ENCODE data around the gene ARPC5.
"Not testable (repeated sequence)": the region's sequence is repeated elsewhere in the genome, so short reads cannot be mapped to it uniquely, and the experiment has no call there.

The ARPC5 gene

DNA sequence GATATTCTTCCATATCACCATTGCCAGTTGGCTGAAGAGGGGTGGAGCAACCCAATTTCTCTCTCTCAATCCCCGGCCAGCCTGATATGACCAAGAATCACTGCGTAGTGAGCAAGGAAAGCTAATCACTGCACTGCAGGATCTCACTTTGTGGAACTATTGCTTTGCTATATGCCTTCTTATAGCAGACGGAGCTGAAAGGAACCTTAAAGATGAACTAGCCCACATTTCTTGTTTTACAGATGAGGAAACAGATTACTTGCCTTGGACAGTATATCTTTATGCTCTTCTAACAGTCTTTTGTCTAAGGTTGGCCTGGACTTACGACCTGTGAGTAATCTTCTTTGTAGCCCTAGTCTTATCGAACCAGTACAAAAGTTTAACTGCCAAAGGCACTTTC, 9.9 kb upstream of the ARPC5 start:
- DNase-seq: no peak

DNA sequence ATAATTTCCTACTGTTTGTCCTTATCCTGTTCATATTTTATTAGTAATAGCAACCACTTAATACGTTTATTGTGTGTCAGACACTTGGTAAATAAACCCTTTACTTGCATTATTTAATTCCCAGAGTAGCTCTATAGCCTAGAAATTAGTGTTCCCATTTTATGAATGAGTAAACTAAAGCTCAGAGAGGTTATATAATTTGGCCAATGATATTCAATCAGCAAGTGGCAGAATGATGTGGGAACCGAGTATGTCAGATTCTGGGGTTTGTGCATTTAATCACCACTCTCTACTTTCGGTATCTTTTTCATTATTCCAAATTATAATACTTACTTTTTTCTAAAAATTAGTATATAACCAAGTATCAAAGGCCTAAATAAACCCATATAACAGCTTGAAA, 6.6 kb upstream of the ARPC5 start:
- DNase-seq: no peak

DNA sequence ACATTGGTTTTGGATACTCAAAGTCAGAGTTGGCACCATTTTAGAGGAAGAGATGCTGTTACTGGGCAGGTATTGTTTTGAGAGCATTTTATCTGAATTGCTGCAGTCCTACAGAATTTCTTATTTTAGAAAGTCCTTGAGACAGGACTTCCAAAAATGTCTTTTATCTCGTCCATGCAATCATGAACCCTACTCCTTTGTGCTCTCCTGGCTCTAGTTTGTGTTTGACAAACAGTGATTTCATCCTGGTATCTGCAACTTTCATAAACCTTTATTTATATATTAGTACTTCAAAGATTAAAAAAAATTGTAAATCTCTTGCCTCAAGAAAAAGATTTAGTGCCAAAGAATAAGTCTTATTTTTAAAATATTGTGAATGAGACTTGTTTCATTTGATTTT, 4.6 kb upstream of the ARPC5 start:
- no peak for DNase-seq

DNA sequence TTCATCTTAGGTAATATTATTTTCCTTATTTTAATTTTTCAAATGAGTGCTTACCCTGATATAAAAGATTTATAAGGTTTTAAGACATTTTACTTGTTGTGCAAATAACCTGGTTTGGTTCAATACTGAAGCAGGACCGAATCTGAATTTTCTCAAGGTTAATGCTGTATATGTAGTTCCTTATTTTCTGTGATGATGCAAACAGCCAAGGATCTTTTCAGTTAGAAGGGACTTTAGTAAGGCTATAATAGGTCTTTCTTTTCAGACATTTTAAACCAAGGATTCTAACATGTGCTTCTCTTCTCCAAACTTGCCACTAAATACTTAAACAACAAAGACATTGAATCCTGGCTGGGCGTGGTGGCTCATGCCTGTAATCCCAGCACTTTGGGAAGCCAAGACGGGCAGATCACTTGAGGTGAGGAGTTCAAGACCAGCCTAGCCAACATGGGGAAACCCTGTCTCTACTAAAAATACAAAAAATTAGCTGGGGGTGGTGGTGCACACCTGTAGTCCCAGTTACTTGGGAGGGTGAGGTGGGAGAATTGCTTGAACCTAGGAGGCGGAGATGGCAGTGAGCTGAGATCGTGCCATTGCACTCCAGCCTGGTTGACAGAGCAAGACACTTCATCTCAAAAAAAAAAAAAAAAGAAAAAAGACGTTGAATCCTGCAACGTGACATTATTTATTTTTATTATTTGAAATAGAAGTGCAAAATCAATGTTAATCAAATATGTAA, 3.2 kb upstream of the ARPC5 start:
- no peak for DNase-seq

DNA sequence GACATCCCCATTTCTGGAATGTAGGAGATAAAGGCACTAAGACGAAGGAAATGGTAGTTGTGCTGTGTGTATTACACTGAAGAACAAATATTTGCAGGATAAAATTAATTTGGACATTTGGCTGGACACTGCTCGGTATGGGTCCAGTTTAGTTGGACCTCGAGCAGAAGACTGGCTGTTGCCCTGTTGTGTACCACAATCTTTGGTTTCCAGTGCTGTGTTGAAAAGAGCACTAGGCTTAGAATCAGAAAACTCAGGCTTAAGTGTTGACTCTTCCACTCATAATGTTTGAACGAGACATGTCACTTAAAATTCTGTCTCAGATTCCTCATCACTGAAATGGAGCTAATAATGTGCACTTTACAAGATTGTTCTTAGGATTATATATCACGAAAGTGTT, 1.2 kb upstream of the ARPC5 start:
- DNase-seq: no peak

DNA sequence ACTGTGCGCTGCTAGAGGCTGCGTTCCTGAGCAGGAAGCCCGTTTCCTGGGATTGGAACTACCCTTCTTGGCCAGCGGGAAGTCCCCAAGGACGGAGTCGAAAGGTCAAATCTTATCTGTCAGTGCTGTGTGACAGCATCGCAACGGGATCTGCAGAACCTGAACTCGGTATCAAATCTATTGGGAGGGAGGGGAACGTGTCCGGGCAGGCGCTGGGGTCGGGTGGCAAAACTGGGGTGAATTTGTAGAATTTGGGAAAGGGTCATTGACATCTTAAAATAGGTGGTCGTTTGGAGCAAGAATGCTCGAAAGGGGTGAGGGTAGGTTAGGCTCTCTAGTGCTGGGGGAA, 725 bp upstream of the ARPC5 start:
- no peak for DNase-seq

DNA sequence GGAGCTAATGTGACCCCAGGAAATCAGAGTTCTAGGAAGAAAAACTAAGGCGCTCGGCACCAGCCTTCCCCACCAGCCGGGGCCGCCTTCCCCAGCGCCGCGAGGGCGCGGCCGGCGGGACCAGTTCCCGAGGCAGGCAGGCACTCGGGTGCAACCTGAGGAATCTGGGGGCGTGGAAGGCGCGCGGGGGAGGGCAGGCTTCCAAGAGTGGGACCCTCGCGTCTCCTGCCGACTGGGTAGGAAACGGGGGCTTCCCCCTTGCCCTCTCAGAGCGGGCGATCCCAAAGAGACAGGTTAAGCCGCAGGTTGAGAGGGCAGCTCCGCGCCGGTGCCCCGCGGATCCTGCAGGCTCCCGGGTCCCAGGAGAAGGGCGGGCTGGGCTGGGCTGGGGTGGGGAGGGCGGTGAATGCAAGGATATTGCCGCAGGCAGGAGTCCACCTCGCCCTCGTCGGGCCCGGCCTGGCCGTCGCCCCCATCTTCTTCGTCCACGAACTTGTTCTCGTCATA, 431 bp downstream of the ARPC5 start:
- DNase-seq: no peak

DNA sequence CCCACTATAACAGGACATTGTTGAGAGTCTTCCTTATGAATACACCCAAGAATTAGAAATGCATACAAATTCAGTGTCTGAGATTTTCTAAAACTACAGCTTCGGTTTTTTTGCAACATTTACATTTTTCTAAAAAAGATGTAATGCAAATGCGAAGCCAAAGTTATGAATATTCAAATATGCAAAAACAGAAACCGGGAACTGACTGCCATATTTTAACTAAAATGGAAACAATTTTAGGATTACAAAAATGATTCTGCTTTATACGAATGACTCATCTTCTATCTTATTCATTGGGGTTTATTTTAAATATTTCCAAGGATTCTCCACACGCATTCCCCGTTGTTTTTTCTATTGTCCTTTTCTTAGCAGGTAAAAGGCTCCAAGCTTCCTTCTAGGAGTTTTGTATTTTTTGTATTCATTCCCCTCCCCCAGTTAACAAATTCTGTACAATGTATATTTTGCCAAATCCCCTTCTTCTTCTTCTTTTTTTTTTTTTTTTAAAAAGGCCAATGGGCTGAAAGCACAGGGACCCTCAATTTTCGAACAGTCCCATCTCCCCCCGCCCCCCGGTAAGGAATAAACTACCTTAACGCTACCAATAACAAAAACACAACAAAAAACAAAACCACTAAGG, 1.0 kb downstream of the ARPC5 start:
- no peak for DNase-seq

DNA sequence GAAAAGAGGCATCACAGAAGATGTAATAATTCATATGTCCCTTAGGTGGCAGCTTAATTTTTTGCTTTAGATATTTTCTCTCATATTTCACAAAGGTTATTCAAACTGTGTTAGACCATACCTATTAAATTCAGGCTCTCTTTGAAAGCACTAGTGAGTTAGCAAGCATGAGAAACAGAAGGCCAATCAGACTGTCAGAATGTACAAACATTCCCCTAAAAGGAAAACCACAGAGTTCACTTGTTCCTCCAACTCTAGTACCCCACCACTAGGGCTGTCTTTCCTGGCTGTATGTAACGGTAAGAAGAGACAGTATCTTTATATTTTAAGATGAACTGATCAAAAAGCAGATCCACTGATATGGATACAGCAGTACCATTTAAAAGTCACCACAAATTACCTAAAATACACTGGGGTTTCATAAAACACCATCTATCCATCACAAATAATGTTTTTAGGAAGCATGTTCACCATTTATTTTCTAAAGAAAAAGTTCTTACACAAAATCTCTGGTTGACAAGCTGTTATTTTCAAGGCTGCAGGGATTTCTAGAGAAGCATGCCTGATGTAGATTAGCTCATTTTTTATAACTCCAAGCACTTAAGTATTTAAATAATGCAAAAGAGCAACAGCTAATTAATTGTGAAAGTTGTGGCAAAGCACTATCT, 1.8 kb downstream of the ARPC5 start:
- DNase-seq: no peak

DNA sequence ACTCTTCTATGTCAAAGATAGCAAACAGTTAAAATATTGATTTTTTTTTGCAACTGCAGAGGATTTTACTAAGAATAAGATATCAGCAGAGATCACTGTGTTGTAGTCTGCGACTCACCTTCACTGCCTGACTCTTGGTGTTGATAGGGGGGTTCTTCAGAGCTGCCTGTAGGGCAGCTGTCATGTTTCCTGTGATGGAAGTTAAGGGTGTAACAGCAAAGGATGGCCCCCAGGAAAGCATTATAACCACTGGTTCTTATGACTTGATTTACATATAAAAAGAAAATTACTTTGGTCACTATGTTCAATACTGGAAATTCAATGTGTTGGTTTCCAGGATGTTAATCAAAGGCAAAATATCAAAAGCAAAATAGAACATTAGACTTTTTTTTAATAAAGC, 2.6 kb downstream of the ARPC5 start:
- DNase-seq: no peak

DNA sequence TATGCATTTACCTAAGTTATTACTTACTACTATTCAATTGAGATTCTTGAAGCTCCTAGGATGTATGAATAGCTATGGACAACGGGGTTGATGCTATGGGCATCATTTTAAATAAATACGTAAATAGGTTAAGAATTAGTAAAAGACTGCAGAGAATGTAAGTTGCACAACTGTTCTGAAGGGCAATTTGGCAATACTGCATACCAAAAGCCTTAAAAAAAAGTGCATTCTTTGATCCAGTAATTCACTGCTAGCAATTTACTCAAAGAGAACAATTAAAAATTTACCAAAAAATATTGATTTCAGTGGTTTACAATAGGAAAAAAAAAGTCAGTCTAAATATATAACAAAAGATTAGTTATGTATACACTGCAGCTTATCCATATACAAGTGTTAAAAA, 3.5 kb downstream of the ARPC5 start:
- DNase-seq: no peak

DNA sequence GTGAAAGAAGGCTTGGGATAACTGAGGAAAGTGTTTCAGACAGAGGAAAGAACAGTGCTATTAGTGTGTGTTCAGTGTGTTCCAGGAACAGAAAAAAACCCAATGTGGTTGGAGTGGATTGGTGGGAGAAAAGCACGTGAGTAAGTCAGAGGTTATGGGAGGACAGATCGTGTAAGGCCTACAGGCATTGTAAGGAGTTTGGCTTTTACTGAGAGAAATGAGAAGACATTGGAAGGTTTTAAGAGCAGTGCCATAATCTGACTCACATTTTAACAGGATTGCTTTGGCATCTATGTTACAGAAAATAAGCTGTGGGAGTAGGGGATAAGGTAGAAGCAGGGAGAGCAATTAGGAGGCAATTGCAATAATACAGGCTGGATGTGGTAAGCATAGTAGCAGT, 4.8 kb downstream of the ARPC5 start:
- DNase-seq: no peak

DNA sequence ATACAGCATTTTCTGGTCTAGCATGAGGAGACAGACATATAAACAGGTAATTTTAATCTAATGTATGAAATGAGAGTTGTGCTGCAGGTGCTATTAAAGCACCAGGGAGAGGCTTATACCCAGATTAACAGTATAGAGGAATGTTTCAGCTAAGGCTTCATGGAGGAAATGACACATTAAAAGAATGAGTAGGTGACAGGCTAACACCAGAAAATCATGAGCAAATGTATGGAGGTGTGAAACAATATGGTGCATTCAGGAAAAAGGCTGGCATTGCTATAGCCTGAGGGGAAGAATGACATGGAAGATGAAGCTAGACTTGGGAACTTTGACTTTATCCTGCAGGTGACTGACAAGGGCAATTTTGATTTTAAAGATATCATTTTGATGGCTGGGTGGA, 7.0 kb downstream of the ARPC5 start:
- no peak for DNase-seq

DNA sequence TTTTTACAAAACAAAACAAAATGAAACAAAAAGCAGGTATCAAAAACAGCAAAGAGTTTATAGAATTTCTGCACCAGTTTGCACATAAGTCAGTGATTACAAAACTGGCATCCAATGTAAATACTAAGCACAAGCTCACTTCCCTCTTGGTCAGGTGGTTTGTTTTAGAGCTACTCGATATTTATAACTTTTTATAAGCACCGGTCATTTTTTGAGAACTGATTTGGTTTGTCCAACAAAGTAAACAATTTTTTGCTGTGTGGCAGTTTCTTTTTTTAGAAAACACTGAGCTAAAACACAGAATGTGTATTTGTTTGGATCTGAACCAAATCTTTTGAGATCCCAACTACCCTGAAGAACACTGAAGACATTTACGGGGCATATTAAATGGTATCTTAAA, 9.3 kb downstream of the ARPC5 start:
- DNase-seq: not testable (repeated sequence)

DNA sequence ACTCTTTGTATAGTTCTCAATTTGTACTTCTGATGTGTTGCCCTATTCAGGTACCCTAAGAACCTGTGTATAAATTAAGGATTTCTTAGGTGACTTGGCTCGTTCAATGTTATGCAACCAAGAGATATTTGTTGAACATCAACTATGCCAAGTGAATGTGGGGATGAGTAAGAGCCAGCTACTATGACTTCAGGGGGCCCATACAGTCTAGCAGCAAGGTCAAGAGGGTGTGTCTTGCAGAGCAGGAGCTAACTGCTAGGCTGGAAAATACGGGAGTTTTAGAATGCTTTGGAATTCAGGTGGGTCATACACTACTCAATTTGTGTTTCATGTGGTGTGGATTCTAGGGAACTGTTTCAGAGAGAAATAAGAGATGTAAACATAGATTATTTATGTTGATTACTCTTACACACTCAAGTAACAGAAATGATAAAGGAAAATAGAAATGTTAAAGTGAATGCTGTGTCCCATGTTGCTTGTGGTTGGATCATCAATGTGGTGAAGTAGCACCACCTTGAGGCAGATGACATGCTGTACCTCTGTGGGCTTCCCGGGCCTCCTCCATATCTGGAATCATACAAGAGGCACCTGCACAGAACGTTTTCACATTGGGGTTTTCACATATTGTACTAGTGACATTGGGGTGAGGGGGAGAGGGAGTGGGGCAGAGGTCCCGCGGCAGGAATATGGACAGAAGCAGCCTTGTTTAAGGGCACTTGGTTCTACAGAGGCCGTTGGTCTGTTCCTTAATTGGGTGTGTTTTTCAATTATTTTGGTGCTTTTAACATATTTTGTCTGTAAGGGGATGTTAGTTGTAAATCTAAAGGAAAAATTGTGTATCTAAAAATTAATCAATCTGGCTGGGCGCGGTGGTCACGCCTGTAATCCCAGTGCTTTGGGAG, 12.4 kb downstream of the ARPC5 start:
- peak; percentile 62 for DNase-seq

DNA sequence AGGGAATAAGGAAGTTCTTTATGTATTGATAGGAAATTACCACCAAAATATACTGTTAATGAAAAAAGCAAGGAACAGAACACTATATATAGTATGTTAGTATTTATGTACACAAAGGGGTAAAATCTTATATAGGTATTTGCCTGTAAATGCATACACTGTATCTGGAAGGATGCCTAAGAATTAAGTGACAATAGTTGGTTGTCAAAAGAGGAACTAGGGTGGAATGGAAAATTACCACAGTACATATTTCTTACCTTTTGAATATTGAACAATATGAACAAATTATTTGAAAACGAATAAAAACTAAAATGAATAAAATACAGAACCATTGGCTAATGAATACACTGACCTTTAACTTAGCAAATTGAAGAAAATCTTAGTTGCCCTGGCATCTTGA, 13.6 kb downstream of the ARPC5 start:
- no peak for DNase-seq

DNA sequence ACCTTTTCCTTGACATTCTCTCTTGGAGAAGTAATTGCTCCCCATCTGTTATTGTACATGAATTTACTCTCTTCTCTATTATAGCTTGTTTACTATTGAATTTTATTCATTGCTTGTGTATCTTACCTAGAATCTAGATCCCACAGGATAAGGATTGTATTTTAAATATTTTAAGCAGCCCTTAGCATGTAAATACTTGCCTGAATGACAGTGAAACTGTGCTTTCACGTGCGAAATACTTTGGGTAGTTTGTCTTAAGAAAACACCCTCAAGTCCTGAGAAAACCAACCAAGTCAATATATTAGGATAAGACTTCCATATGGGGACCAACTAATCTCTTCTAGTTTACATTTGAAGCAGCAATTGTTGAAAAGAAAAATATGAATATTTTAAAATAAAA, 15.3 kb downstream of the ARPC5 start:
- no peak for DNase-seq

DNA sequence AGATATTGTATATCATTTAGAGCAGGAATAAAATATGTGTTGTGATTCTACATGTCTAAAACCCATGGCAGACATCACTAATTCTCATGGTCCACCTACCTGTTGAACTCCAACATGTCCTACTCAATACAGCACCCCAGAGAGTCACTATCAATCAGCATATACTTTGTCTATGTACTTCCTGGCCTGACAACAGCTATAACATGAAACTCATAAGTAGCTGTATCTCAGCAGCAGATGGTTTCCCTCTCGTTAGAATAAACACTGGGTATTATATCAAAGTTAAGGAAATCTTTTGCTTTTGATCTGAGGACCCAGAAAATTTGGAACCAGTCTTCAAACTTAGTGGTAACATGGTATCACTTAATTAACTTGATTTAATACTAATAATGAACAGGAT, 15.8 kb downstream of the ARPC5 start:
- no peak for DNase-seq

DNA sequence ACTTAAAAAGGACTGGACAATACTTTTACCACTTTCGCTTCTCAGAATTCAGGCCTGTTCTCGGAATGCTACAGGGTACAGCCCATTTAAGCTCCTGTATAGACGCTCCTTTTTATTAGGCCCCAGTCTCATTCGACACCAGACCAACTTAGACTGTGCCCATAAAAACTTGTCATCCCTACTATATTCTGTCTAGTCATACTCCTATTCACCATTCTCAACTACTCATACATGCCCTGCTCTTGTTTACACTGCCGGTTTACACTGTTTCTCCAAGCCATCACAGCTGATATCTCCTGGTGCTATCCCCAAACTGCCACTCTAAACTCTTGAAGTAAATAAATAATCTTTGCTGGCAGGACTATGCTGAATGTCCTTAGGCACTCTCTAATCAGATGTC, 17.4 kb downstream of the ARPC5 start:
- not testable (repeated sequence) for DNase-seq

DNA sequence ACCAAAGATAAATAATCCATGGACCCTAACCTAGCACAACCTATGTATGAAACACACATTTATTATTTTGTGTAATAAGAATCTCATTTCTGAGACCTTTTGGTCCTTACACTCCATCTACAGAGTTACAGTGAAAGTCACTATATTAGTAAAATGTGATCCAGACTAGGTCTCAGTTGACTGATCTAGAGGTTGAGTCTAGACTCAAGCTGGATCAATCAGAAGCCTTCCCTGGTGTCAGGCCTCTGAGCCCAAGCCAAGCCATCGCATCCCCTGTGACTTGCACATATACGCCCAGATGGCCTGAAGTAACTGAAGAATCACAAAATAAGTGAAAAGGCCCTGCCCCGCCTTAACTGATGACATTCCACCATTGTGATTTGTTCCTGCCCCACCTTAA, 22.6 kb downstream of the ARPC5 start:
- DNase-seq: not testable (repeated sequence)

DNA sequence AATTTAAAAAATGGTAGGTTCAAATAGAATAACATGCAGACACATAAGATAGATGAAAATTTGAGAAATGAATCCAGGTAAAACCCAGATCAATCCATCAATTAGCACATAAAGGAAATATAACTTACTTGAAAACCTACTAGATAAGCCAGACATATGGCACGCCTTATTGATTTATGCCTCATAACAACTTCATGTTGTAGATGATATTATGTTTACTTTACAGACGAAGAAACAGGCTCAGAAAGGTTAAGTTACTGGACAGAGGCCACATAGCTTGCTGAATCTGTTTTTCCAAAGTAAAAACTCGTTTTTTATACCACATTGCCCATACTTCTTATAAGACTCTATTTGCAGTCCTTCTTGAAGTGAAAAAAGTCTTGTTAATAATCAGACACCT, 23.2 kb downstream of the ARPC5 start:
- no peak for DNase-seq

DNA sequence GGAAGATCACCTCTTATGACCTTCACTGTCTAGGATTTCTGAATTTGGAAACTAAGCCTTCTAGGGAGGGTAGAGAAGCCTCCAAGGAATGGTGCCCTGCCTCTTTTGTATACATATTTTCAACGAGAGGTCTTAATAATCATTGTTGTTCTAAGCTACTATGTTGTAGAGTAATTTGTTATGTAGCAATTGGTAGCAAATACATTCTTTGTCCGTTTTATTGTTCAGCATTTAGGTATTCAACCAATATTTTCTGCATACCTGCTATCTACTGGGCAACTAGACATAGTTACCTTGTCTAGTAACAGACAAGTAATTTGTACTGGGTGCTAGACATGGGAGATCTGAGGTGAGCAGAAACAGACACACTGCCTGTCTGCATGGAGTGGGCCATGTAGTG, 24.6 kb downstream of the ARPC5 start:
- DNase-seq: no peak

DNA sequence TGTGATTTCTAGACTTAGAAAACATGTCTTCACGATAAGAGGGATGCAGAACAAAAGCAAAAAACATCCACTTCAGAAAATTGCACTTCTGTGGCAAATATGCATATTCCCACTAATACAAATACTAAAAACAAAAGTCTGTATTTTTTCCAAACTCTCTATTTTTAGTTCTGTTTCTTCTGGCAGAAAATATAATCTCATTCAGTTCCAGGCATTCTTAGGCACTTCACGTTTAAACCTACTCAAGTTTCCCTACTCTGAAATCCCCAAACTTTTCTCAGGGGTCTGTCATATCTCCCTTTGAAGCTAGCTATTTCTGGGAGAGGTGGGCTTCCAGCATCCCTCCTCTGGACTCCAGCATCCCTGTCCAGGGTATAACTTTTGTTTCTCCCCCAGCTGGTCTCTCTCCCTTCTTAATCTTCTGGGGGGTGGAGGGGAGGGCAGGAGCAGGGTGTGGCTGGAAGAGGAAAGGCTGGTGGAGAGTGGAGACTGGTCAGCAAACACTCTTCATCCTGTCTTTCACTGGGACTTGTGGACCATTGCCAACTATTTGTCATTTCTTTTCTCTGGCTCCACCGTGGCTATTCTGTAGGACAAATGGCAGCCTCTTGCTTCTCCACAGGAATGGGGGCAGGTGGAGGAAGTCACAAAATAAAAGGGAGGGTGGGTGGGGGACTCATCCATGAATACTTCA, 25.7 kb downstream of the ARPC5 start:
- no peak for DNase-seq
